ENCODE results near the gene ILK. TPM values are rescaled to one million over a fixed set of nuclear protein-coding genes. Genes with fewer than 3 reads are reported as not detected.

The ILK gene
- total RNA-seq, 1 donor from 2014 or later: 209 TPM

GRCh38 chr11:6633422-6634408 is 30.1 kb downstream of the ILK start:
- no peak overlapping the region for H3K4me2 ChIP-seq (ENCODE audit: low read length)
- no peaks in the 10 kb centered on the region for H3K36me3 ChIP-seq (ENCODE audit: insufficient read depth, low read length)
- H2AFZ ChIP-seq (ENCODE audit: low read depth, low read length): no peak overlapping the region
- no peaks in the 10 kb centered on the region for H3K4me1 Mint-ChIP-seq (ENCODE audit: low read depth, unreplicated experiment)
- no peaks in the 10 kb centered on the region for H3K27me3 ChIP-seq (ENCODE audit: insufficient read depth, low read length)
- DNase-seq (ENCODE audit: low read depth) (no peak), FAIRE-seq (no peak)
- no peak overlapping the region for H3K9ac ChIP-seq (ENCODE audit: low read length)
- H3K4me3 ChIP-seq (ENCODE audit: insufficient read depth, low read depth, low read length): no peak overlapping the region
- TF ChIP-seq EZH2 (IDR thresholded peaks at IDR 0.05; ENCODE audit: insufficient read depth, low read length) (no peak), CTCF (IDR thresholded peaks at IDR 0.05; ENCODE audit: insufficient read depth, low read depth, low read length) (no peak)
- peaks cover 30% of the 10 kb centered on the region for H3K27me3 Mint-ChIP-seq (ENCODE audit: low read depth, unreplicated experiment)
- H3K9me3 Mint-ChIP-seq (ENCODE audit: unreplicated experiment): no peaks in the 10 kb centered on the region
- no peak overlapping the region for H3K27ac ChIP-seq (ENCODE audit: low read depth, low read length)
- H3K36me3 Mint-ChIP-seq (ENCODE audit: low read depth, unreplicated experiment): peaks cover 18% of the 10 kb centered on the region
- H3K79me2 ChIP-seq (ENCODE audit: insufficient read depth, low read length): no peaks in the 10 kb centered on the region
- no peak overlapping the region for H3K27ac Mint-ChIP-seq (ENCODE audit: unreplicated experiment)
- no peak overlapping the region for H3K4me3 Mint-ChIP-seq (ENCODE audit: unreplicated experiment)
- H4K20me1 ChIP-seq (ENCODE audit: insufficient read depth, low read length): no peaks in the 10 kb centered on the region
- H3K9me3 ChIP-seq (ENCODE audit: insufficient read depth, low read depth, low read length): no peaks in the 10 kb centered on the region
- peaks cover 8% of the 10 kb centered on the region for H3K4me1 ChIP-seq (ENCODE audit: insufficient read depth, low read length)

GRCh38 chr11:6634534-6634933 is 31.0 kb downstream of the ILK start:
- Histone ChIP-seq H3K4me2 (ENCODE audit: low read length) (no peak overlapping the region), H3K36me3 (ENCODE audit: insufficient read depth, low read length) (no peaks in the 10 kb centered on the region), H3K4me3 (ENCODE audit: insufficient read depth, low read depth, low read length) (no peak overlapping the region), H3K27me3 (ENCODE audit: insufficient read depth, low read length) (no peaks in the 10 kb centered on the region), H3K9ac (ENCODE audit: low read length) (no peak overlapping the region), H3K79me2 (ENCODE audit: insufficient read depth, low read length) (no peaks in the 10 kb centered on the region), H4K20me1 (ENCODE audit: insufficient read depth, low read length) (no peaks in the 10 kb centered on the region), H3K4me1 (ENCODE audit: insufficient read depth, low read length) (peaks cover 8% of the 10 kb centered on the region), H3K27ac (ENCODE audit: low read depth, low read length) (no peak overlapping the region), H3K9me3 (ENCODE audit: insufficient read depth, low read depth, low read length) (no peaks in the 10 kb centered on the region), H2AFZ (ENCODE audit: low read depth, low read length) (no peak overlapping the region)
- peaks cover 16% of the 10 kb centered on the region for H3K36me3 Mint-ChIP-seq (ENCODE audit: low read depth, unreplicated experiment)
- H3K4me1 Mint-ChIP-seq (ENCODE audit: low read depth, unreplicated experiment): no peaks in the 10 kb centered on the region
- FAIRE-seq (no peak), DNase-seq (ENCODE audit: low read depth) (no peak)
- no peak overlapping the region for H3K27ac Mint-ChIP-seq (ENCODE audit: unreplicated experiment)
- H3K27me3 Mint-ChIP-seq (ENCODE audit: low read depth, unreplicated experiment): peaks cover 26% of the 10 kb centered on the region
- no peaks in the 10 kb centered on the region for H3K9me3 Mint-ChIP-seq (ENCODE audit: unreplicated experiment)
- no peak for TF ChIP-seq CTCF (IDR thresholded peaks at IDR 0.05; ENCODE audit: insufficient read depth, low read depth, low read length)
- TF ChIP-seq EZH2 (IDR thresholded peaks at IDR 0.05; ENCODE audit: insufficient read depth, low read length): no peak
- H3K4me3 Mint-ChIP-seq (ENCODE audit: unreplicated experiment): no peak overlapping the region
